Liver (tissue), 3 donors: ENCODE measurements around the gene SCAF1.

ENCODE experiments used
- CTCF ChIP-seq: fragments of 150-350 bp; IDR thresholded peaks from 2 replicates; pipeline ENCODE4 v1.5.1; 2017; ENCODE audit warnings: improper control_type of control experiment, low read depth, low read length; ENCODE audit not compliant: missing input control
- EGR1 ChIP-seq, 2 donors: IDR thresholded peaks; 2 replicates each; pipeline ENCODE4 v1.6.1; 2016 to 2018; ENCODE audit warnings: antibody characterized with exemption in 2 of 2, low read depth in 2 of 2
- GABPA ChIP-seq, 2 donors: IDR thresholded peaks in 1 of 2; conservative IDR thresholded peaks in 1 of 2; 2 replicates each; pipeline ENCODE4 v1.6.1; 2016; ENCODE audit warnings: antibody characterized with exemption in 2 of 2, mild to moderate bottlenecking in 1 of 2, moderate library complexity in 1 of 2
- REST ChIP-seq: IDR thresholded peaks from 2 replicates; pipeline ENCODE4 v1.6.1; 2016; ENCODE audit warnings: antibody characterized with exemption, mild to moderate bottlenecking
- donor health status: healthy.
- donor health status: healthy.

GRCh38 chr19:49593233-49594113 is 48.5 kb upstream of the SCAF1 start:
- TF ChIP-seq REST = no peak
- no peak for TF ChIP-seq EGR1 (IDR thresholded peaks at IDR 0.05; ENCODE audit: low read depth in 2 of 2)
- TF ChIP-seq CTCF = no peak
- no peak for TF ChIP-seq GABPA (IDR thresholded peaks at IDR 0.05 in 1 of 2, conservative IDR thresholded peaks at IDR 0.05 in 1 of 2)
